Activated CD8-positive, alpha-beta memory T cell treated with anti-CD3 and anti-CD28 coated beads for 1 hour (primary cell): ENCODE measurements around the gene SMKR1.
A peak's percentile ranks its signal among the peaks of the same experiment; 100 is the strongest.
"Not testable (repeated sequence)": the region's sequence is repeated elsewhere in the genome, so short reads cannot be mapped to it uniquely, and the experiment has no call there.

Source experiments
- DNase-seq, 2 donors: peaks; one replicate each; pipeline ENCODE4 v3.0.0-alpha.2; 2020; ENCODE audit warnings: low read depth in 1 of 2; ENCODE audit errors: extremely low read depth in 1 of 2

The SMKR1 gene

DNA sequence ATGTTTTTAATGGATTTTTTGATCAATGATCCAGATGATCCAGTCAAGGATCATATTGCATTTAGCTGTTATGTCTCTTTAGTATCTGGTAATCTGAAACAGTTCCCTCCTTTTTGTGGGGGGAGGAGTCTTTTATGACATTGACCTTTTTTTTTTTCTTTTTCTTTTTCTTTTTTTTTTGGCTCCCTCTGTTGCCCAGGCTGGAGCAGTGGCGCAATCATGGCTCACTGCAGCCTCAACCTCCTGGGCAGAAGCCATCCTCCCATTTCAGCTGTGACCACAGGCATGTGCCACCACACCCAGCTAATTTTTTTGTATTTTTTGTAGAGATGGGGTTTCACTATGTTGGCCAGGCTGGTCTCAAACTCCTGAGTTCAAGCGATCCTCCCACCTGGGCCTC is 22.1 kb downstream of the SMKR1 start:
- not testable (repeated sequence) for DNase-seq

DNA sequence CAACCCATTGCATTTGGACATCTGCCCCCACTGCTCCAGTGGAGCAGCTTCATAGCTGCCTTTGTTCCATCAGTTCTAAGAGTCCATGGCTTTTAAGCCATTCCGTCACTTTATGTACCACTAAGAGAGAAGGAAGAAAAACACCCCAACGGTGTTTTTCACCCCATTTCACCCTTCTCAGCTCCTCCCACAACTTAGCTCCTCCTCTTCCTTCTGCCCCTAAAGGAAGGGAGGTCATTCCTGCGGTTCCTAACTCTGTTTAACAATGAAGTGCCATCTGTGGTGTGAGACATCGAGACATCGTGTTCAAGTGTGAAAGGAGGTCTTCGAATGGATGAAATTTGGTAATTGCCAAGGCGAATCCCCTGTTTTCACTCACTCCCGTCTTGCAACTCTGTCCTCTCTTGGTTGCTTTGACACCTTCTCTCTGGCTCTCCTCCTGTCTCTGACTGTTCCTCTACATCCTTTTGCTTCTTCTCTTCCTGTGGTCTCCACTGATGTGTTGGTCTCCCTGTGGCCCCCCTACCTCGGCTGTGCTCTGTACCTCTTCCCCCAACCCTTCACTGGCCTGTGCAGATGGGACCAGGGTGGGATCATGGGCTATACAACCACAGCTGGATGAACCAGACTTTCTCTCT is 23.0 kb downstream of the SMKR1 start:
- no peak for DNase-seq

DNA sequence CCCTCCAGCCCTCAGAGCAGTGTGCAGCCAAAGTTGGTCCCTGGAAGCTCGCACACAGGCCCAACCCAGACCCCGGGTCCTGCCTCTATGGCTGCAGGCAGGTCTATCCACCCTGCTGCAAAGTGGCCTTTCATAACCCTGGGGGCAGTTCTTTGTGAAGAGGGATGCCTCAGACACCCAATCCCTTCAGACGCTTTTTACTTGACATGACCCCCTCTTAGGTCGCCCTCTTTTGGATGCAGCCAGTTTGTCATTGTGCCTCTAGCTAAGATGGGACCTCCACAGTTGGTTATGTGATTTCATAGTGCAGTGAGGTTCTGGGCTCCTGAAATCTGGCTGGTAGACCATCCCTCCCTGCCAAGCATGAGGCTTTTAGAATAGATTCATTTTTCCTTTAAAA is 27.3 kb downstream of the SMKR1 start:
- no peak for DNase-seq

DNA sequence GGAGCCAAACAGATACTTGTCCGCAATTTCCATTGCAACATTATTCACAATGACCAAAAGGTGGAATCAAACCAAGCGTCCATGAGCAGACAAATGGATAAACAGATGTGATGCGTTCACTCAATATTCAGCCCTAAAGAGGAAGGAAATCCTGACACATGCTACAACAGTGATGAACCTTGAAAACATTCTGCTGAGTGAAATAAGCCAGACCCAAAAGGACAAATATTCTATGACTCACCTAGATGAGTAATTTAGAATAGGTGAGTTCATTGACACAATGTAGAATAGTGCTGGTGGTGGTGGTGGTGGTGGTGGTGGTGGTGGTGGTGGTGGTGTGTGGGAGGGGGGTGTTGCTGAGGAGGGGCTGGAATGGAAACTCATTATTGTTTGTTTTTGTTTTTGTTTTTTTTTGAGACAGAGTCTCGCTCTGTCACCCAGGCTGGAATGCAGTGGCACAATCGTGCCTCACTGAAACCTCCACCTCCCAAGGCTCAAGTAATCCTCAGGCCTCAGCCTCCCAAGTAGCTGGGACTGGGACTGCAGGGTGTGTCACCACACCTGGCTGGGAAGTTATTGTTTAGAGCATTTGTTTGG is 28.6 kb downstream of the SMKR1 start:
- no peak for DNase-seq

DNA sequence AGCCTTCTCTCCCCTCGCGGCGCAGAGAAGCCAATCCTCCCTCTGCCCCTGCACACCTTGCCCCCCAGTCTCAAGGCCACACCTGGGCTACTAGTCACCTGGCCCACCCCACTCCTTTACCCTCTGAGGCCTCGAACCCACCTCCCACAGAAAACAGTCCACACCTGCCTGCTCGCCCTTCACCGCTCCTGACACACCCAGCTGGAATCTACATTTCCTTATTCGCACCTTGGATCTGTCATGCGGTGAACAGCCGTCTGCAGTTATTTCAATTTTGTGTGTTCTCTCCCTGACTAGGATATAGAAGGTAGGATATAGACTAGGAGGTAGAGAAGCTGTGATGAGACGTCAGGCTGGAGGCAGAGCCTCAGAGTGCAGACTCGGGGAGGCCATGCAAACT is 29.4 kb downstream of the SMKR1 start:
- no peak for DNase-seq

DNA sequence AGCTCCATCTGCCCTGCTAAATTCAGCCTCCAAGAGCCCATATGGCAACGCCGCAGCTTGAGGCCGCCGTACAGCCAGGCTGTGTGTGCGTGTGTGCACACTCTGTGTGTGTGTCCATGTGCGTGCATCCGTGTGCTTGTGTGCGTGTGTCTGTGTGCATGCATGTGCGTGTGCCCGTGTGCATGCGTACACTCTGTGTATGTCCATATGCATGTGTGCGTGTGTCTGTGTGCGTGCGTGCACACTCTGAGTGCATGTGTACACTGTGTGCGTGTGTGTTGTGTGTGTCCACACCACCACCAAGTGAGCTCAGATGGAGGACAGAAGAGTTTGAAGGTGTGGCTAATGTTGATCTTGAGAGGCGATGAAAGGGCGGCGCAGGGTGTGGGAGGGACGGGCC is 30.0 kb downstream of the SMKR1 start:
- no peak for DNase-seq

DNA sequence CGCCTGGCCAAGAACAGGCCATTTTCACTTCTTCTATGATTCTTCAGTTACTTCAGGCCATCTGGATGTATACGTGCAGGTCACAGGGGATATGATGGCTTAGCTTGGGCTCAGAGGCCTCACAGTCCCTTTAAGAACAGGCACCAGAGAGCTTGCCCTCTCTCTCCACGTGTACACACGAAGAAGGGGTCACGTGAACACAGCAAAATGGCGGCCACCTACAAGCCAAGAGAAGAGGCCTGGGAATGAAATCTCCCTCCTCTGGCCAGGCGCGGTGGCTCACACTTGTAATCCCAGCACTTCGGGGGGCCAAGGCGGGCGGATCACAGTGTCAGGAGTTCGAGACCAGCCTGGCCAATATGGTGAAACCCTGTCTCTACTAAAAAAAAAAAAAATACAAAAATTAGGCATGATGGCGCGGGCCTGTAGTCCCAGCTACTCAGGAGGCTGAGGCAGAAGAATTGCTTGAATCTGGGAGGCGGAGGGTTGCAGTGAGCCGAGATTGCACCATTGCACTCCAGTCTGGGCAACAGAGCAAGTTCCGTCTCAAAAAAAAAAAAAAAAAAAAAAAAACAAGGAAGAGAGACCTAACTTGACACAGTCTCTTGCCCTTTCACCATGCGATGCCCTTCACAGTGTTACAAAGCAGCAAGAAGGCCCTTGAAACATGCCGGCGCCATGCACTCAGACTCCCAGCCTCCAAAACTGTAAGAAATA is 32.4 kb downstream of the SMKR1 start:
- DNase-seq, result not testable (repeated sequence)

DNA sequence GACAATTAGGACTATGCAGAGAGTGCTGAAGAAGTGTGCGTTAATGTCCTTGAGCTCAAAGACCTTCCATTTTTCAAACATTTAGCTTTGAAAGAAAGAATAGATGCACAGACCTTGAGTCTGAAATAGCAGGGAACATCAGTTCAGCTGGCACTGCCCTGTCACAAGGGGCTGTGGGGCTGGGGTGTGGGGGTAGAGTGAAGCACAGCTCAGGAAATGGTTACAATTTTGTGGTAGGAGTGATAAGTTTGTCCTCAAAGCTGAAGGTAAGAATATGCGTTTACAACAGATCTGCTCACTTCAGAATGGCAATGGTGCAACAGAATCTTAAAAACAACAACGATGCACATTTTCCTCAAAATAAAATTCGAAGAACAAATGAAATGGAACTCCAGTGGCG is 33.6 kb downstream of the SMKR1 start:
- DNase-seq, result no peak

DNA sequence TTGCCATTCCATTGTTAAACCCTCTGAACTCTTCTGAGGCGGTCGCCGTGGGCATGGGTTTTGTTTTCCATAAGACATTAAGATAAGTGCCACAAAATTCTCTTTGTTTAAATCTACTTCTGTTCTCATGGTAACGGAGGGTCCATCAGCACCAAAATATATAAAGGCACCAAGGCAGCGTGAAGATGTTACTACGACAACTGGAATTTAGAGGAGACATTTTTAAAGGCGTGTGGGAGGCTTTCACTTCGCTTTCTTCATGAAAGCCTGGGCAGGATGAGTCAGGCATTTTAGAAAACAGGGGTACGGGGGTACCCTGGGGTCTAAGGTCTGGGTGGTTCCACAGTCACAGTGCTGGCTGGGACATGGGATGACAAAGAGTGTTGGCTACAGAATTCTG is 34.0 kb downstream of the SMKR1 start:
- DNase-seq, result no peak

DNA sequence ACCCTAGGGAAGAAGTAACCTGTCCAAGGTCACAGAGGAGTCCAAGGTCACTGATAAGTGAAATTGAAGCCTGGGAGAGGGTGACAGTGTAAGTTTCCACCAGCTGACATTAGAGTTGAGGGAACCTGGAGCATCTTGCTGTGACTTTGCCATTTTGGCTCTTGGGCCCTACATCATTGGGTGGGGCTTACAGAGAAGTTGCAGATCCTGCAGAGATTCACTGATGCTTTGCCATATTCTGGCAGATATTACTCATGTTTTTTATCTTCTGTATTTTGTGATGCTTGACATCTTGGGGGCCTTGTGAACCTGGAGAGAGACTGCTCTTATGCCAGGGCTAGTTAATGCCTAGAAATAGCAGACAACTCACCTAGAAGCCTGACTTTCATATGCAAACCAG is 36.5 kb downstream of the SMKR1 start:
- no peak for DNase-seq

DNA sequence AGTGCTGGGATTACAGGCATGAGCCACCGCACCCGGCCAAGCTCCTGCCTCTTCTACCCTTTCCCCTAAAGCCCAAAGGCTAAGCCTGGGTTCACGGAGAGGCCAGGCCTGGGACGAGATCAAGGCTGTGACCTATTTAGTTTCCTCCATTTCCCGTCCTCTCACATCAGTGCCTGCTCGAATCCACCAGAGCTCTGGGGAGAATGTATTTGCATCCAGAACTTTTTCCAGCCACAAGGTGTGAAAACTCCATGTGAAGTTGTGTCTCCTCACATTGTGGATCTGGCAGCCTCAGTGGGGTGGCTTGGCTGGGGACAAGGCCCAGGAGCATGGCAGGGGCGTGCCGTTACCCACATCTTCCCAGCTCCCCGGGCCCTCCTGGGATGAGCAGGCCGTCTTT is 38.0 kb downstream of the SMKR1 start:
- no peak for DNase-seq

DNA sequence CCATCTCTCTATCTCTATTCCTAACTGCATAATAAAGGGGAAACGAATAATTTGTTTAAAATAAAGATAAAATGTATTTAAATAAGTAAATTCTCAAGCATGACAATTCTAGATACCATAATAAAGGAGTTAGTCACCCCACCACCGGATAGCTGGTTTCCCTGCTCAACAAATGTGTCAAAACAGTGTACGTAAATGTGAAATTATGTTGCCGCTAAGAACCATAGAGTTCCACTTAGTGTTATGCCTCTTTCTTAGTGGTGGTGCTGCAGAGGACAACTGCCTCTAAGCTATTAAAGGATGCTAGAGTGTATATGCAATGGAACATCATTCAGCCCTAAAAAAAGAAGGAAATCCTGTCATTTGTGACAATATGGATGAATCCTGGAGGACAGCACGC is 42.4 kb downstream of the SMKR1 start:
- no peak for DNase-seq

DNA sequence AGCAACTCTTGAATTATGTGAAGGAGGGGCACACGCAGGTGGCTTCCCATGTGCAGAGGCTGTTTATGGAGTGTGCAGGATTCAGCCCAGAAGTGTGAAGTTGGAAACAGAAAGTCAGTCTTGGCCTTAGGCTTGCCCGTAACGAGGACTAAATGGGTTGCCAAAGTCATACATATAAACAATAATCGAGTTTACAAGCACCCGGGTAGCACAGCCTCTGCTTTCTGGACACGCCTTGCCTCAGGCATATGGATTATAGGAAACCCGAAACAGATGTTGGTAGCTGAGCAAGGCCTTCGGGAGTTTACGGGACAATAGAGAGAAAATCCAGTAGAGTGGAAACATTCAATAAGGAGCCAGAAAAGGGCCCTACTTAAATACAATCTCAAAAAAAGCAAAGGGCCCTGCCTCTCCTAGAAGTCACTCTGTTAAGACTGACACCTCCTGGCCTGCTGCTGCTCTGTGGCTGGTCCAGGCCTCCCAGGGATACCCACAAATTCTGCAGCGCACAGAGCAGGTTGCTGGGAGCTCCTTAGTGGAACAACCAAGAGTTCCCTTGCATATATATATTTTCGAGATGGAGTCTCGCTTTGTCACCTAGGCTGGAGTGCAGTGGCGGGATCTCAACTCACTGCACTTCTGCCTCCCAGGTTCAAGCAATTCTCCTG is 48.5 kb downstream of the SMKR1 start:
- no peak for DNase-seq

DNA sequence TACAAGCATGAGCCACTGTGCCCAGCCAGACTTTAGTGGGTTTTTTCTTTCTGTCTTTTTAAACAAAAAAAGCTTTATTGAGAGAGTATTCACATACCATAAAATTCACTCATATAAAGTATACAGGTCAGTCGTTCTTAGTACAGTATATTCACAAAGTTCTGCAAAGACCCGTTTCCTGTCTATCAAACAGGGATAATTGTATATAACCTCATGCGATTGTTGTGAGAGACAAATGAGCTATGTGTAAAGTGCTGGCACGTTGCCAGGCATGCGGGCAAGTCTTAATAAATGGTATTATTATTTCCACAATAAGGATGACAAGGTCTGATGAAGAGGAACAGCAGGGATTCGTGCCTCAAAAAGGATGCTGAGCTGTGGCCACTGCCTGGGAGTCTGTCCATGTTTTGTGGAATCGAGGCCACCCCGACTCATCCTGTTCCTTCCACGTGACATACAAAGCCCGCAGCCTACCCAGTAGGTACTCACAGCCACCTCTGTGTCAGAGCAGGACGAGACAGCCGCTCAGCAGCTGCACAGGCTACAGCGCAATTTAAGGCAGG is 51.6 kb downstream of the SMKR1 start:
- peak in 1 of 2 donors; percentile 13 for DNase-seq

DNA sequence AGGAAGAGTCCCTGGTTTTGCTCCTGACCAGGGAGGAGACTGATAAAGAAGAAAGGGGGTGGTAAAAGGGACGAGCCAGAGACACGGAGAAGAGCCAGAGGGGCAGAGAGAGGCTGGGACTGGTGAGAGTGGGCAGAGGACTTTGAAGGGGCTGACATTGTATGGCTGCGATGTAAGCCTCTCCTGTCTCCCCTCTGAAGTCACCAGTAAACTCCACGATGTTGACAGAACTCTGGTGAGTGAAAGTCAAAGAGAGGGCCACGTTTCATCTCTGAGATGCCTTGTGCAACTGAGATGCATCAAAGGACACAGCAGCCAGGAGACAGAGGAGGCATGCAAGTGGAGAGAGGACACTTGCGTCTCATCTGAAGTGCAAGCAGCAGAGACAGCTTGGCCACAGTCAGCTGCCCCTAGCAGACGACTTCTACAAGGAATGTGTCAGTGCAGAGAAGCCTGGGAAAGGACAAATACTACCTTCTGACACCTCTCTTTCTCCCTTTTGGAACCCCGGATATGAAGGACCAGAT is 54.3 kb downstream of the SMKR1 start:
- no peak for DNase-seq

DNA sequence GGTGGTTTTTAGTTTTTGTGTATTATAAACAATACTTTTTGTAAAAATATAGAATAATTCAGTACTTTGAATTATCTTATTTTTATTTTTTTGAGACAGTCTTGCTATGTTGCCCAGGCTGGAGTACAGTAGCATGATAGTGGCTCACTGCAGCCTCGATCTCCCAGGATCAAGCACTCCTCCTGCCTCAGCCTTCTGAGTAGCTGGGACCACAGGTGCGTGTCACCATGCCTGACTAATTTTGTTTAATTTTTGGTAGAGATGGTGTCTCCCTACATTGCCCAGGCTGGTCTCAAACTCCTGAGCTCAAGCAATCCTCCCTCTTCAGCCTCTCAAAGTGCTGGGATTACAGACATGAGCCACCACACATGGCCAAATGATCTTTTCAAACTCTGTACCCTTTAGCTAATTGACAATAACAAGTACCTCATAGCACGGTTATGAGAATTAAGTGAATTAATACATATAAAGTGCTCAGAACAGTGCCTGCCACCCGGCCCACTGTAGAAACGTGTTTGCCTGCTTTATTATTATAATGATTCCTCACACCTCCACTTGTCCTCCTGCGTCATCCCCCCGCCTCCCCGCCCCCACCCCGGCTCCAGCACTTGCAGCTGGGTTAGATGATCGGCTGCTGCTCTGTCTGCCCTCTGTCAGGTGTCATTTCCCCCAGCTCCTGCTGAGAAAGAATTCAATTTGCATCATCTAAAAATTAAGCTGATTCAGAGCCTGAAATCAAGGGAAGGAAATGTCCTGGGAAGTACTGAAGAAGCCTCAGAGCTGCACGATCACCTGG is 55.6 kb downstream of the SMKR1 start:
- no peak for DNase-seq

DNA sequence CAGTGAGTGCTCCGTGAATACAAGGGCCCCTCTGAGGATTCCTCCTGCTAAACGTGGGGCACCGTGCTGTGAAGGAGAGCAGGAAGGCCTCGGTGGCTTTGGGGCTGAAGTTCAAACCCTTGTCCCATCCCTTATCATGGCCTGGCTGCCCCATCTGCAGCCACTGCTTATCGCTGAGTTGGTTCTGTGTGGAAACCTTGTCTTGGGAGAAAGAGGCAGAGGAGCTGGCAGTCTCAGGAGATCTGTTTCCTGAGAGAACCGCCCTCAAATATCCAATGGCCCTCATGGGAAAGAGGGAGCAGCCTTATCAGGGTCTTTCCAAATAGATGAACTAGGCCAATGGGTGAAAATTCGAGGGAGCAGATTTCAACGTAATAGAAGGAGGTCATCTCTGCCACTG is 57.2 kb downstream of the SMKR1 start:
- DNase-seq, result no peak

DNA sequence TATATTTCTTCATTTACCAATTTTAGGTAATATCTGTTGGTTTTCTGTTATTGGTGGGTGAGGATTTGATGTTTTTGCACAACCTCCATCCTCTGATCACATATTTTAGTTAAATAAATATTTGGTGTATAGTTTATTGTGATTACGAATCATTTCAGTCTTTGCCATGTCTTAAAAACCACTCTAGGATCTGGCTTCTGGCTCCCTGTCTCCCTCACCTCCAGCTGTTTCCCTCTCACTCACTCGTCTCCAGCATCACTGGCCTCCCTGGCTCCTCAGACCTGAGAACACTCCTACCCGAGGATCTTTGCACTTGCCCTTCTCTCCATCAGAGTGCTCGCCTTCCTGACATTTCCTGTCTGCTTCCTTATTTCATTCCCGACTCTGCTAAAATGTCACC is 58.5 kb downstream of the SMKR1 start:
- DNase-seq, result no peak

DNA sequence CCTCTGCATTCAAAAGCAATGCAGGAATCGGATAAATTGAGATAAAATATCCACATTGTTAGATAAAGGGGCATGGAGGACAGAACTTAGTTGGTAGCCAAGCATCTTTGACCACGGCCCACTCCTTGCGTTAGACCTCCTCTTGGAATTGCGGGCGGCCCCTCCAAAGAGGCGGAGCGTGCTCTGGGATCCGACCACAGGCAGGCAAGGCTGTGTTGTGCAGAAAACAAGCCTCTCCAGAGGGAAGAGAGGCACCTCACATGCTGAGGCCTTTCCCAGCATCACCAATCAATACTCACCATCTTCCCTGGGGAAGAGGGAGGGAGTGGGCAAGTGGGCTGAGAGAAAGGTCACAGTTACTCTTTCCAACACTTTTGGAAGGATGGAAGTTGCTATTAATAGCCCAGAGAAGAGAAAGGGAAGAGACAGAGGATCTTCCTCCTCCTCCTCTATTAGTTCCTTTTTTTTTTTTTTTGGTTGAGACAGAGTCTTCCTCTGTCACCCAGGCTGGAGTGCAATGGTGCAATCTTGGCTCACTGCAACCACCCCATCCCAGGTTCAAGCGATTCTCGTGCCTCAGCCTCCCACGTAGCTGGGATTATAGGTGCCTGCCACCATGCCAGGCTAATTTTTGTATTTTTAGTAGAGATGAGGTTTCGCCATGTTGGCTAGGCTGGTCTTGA is 59.5 kb downstream of the SMKR1 start:
- DNase-seq, result no peak
